ENCODE data around the gene DCUN1D3. TPM values are rescaled to one million over a fixed set of nuclear protein-coding genes. Genes with fewer than 3 reads are reported as not detected.

The DCUN1D3 gene
- total RNA-seq, 8 experiments from 2014 or later: 6.9 to 15.1 (median 11.0) TPM

GRCh38 chr16:20878682-20879147 lies 21.4 kb downstream of the DCUN1D3 start:
- ATAC-seq (replicated peaks in 6 of 8): peak in 5 of 8 experiments; percentile 13 to 38 (median 24)
- H3K4me3 ChIP-seq: no peak overlapping the region
- in situ Hi-C loops (cut with MboI; ENCODE audit: low pct_unique_long_range_greater_than_20kb in 2 of 9, low sequenced_read_pairs in 9 of 9, unreplicated experiment in 9 of 9): no loop called here
- H3K27ac ChIP-seq: no peak overlapping the region
- 20 to 100% (median 67%) methylated on average over 2 to 4 of the region's 5 CpGs; no CpG with 5 or more reads in 3 of the 10 experiments for WGBS, 10 experiments
- H3K4me1 ChIP-seq (replicated peaks in 1 of 2): peaks cover 17 to 25% of the 10 kb centered on the region in 2 donors

- H3K27ac ChIP-seq: no peak overlapping the region
- 50 to 100% (median 83%) methylated on average over 1 of the region's 1 CpG; no CpG with 5 or more reads in 5 of the 10 experiments for WGBS, 10 experiments
- H3K4me3 ChIP-seq: no peak overlapping the region
- peak in 7 of 8 experiments; percentile 20 to 88 (median 54) for ATAC-seq (replicated peaks in 6 of 8)
- peaks cover 17 to 25% of the 10 kb centered on the region in 2 donors for H3K4me1 ChIP-seq (replicated peaks in 1 of 2)
- in situ Hi-C loops (cut with MboI; ENCODE audit: low pct_unique_long_range_greater_than_20kb in 2 of 9, low sequenced_read_pairs in 9 of 9, unreplicated experiment in 9 of 9): no loop called here
Measured at GRCh38 chr16:20875355-20875650, 24.9 kb downstream of the DCUN1D3 start.

DNA sequence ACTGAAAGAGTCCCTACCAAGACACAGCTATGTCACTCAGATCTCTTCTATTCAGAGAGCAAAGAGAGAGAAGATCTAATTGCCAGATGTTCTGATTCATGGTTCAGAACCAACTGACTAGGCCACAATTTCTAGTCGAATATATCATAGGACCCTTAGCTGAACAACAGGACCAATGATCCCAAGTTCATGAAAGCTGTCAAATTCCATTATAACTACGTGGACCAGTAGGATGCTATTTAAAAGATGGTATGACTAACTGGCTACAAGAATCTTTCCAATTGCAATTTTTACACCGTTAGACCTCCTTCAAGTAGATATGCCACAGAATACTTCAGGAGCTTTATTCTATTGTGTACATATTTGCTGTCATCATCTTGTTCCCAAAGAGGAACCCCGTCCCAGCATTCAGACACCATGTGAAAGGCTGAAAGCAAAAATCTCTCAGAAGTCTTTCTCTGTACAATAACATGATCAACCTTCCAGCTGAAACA lies 26.0 kb downstream of the DCUN1D3 start:
- H3K27ac ChIP-seq: no peak overlapping the region
- WGBS, 10 experiments: 60 to 100% (median 90%) methylated on average over 1 to 4 of the region's 4 CpGs
- H3K4me3 ChIP-seq: no peak overlapping the region
- in situ Hi-C loops (cut with MboI; ENCODE audit: low pct_unique_long_range_greater_than_20kb in 2 of 9, low sequenced_read_pairs in 9 of 9, unreplicated experiment in 9 of 9): loop anchor here in 5 of 9 experiments (25.0 kb wide), 2 partner anchors 213 to 1463 kb away; no protein-coding TSS in a partner anchor
- peaks cover 11 to 13% of the 10 kb centered on the region in 2 donors for H3K4me1 ChIP-seq (replicated peaks in 1 of 2)
- no peak for ATAC-seq (replicated peaks in 6 of 8)

DNA sequence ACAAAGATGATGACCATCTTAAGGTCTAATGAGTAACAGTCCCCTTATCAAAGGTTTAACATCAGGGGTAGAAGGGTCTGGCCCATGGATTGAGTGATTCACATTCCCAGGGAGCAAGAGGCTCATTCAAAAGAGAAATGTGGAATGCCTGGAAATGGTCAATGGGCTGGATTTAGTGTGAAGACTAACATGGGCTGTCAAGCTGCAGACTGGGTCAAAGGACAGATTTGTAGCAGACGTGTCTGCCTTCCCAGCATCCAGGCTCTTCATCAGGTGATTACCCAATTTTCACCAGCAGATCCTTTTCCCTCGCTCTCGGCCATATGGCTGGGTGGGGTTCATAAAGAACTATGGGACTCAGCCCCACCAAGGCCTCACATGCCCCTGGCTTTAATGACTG lies 26.8 kb downstream of the DCUN1D3 start:
- Histone ChIP-seq H3K27ac (no peak overlapping the region), H3K4me1 (replicated peaks in 1 of 2) (peaks cover 3 to 5% of the 10 kb centered on the region in 2 donors), H3K4me3 (no peak overlapping the region)
- ATAC-seq (replicated peaks in 6 of 8): no peak
- in situ Hi-C loops (cut with MboI; ENCODE audit: low pct_unique_long_range_greater_than_20kb in 2 of 9, low sequenced_read_pairs in 9 of 9, unreplicated experiment in 9 of 9): loop anchor here in 5 of 9 experiments (25.0 kb wide), 2 partner anchors 214 to 1464 kb away; no protein-coding TSS in a partner anchor
- 60 to 100% (median 80%) methylated on average over 1 to 3 of the region's 3 CpGs; no CpG with 5 or more reads in 6 of the 10 experiments for WGBS, 10 experiments

- H3K4me3 ChIP-seq: no peak overlapping the region
- no peak overlapping the region for H3K27ac ChIP-seq
- 72 to 96% (median 85%) methylated on average over 2 to 9 of the region's 9 CpGs for WGBS, 10 experiments
- in situ Hi-C loops (cut with MboI; ENCODE audit: low pct_unique_long_range_greater_than_20kb in 2 of 9, low sequenced_read_pairs in 9 of 9, unreplicated experiment in 9 of 9): loop anchor here in 5 of 9 experiments (25.0 kb wide), 2 partner anchors 215 to 1465 kb away; no protein-coding TSS in a partner anchor
- peaks cover 2 to 3% of the 10 kb centered on the region in 2 donors for H3K4me1 ChIP-seq (replicated peaks in 1 of 2)
- ATAC-seq (replicated peaks in 6 of 8): no peak
Measured at GRCh38 chr16:20871941-20872815, 28.0 kb downstream of the DCUN1D3 start.

DNA sequence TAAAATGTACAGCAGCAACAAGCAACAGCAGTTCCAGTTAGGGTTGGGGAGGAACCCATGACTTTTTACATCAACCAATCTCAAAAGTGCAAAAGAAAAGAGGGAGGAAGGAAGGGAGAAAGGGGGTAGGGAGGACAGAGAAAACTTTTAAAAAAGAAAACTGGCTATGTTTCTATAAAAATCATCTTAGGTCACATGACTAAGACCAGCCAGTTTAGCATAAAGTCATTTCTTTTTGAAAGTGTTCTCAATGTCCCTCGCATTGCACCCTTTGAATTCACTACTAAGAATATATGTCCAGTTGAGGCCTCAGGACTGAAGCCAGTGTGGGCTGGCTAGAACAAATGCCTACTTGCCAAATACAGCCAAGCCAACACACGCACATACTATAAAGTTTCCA lies 28.9 kb downstream of the DCUN1D3 start:
- Histone ChIP-seq H3K4me1 (replicated peaks in 1 of 2) (peaks cover 3 to 7% of the 10 kb centered on the region in 2 donors), H3K4me3 (no peak overlapping the region), H3K27ac (no peak overlapping the region)
- no peak for ATAC-seq (replicated peaks in 6 of 8)
- in situ Hi-C loops (cut with MboI; ENCODE audit: low pct_unique_long_range_greater_than_20kb in 2 of 9, low sequenced_read_pairs in 9 of 9, unreplicated experiment in 9 of 9): loop anchor here in 5 of 9 experiments (25.0 kb wide), 2 partner anchors 216 to 1466 kb away; no protein-coding TSS in a partner anchor
- WGBS, 10 experiments: 33 to 100% (median 75%) methylated on average over 1 to 2 of the region's 2 CpGs; no CpG with 5 or more reads in 1 of the 10 experiments

- Histone ChIP-seq H3K4me3 (no peak overlapping the region), H3K4me1 (replicated peaks in 1 of 2) (peaks cover 4 to 8% of the 10 kb centered on the region in 2 donors), H3K27ac (no peak overlapping the region)
- no peak for ATAC-seq (replicated peaks in 6 of 8)
- in situ Hi-C loops (cut with MboI; ENCODE audit: low pct_unique_long_range_greater_than_20kb in 2 of 9, low sequenced_read_pairs in 9 of 9, unreplicated experiment in 9 of 9): loop anchor here in 5 of 9 experiments (25.0 kb wide), 2 partner anchors 217 to 1467 kb away; no protein-coding TSS in a partner anchor
- 40 to 93% methylated on average over 2 of the region's 2 CpGs; no CpG with 5 or more reads in 8 of the 10 experiments for WGBS, 10 experiments
Measured at GRCh38 chr16:20870122-20870820, 29.9 kb downstream of the DCUN1D3 start.

- in situ Hi-C loops (cut with MboI; ENCODE audit: low pct_unique_long_range_greater_than_20kb in 2 of 9, low sequenced_read_pairs in 9 of 9, unreplicated experiment in 9 of 9): loop anchor here in 5 of 9 experiments (25.0 kb wide), 2 partner anchors 218 to 1468 kb away; no protein-coding TSS in a partner anchor
- peak in 6 of 8 experiments; percentile 32 to 78 (median 72) for ATAC-seq (replicated peaks in 6 of 8)
- Histone ChIP-seq H3K4me3 (no peak overlapping the region), H3K27ac (no peak overlapping the region), H3K4me1 (replicated peaks in 1 of 2) (peaks cover 2 to 5% of the 10 kb centered on the region in 2 donors)
- WGBS, 10 experiments: 0 to 82% (median 52%) methylated on average over 1 to 2 of the region's 3 CpGs; no CpG with 5 or more reads in 6 of the 10 experiments
Measured at GRCh38 chr16:20868890-20869289, 31.3 kb downstream of the DCUN1D3 start.

DNA sequence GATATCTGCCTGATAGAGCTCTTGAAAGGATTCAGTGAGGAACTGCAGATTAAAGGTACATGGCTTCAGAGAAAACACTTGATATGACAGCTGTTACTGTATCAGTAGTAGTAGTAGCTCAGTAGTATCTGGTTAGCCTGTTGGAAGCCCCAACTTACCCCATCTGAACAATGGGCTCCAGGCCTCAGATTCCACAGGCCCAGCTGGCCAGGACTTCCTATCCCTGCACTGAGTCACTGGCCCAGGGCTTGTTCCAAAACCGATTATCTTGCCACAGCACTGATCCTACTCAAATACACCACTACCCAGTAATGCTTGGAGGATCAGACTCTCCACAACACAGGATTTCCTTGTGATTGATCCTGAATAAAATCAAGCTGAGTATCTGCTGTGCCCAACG lies 32.6 kb downstream of the DCUN1D3 start:
- ATAC-seq (replicated peaks in 6 of 8): no peak
- in situ Hi-C loops (cut with MboI; ENCODE audit: low pct_unique_long_range_greater_than_20kb in 2 of 9, low sequenced_read_pairs in 9 of 9, unreplicated experiment in 9 of 9): loop anchor here in 5 of 9 experiments (25.0 kb wide), 2 partner anchors 220 to 1470 kb away; no protein-coding TSS in a partner anchor
- 0 to 100% (median 70%) methylated on average over 1 of the region's 2 CpGs; no CpG with 5 or more reads in 4 of the 10 experiments for WGBS, 10 experiments
- no peak overlapping the region for H3K27ac ChIP-seq
- H3K4me1 ChIP-seq (replicated peaks in 1 of 2): peaks cover 2 to 5% of the 10 kb centered on the region in 2 donors
- no peak overlapping the region for H3K4me3 ChIP-seq

- in situ Hi-C loops (cut with MboI; ENCODE audit: low pct_unique_long_range_greater_than_20kb in 2 of 9, low sequenced_read_pairs in 9 of 9, unreplicated experiment in 9 of 9): loop anchor here in 5 of 9 experiments (25.0 kb wide), 2 partner anchors 220 to 1470 kb away; no protein-coding TSS in a partner anchor
- H3K4me1 ChIP-seq (replicated peaks in 1 of 2): peaks cover 2 to 5% of the 10 kb centered on the region in 2 donors
- WGBS, 10 experiments: 60 to 100% (median 85%) methylated on average over 1 to 3 of the region's 3 CpGs; no CpG with 5 or more reads in 3 of the 10 experiments
- H3K4me3 ChIP-seq: no peak overlapping the region
- no peak for ATAC-seq (replicated peaks in 6 of 8)
- no peak overlapping the region for H3K27ac ChIP-seq
Measured at GRCh38 chr16:20866801-20867200, 33.4 kb downstream of the DCUN1D3 start.

DNA sequence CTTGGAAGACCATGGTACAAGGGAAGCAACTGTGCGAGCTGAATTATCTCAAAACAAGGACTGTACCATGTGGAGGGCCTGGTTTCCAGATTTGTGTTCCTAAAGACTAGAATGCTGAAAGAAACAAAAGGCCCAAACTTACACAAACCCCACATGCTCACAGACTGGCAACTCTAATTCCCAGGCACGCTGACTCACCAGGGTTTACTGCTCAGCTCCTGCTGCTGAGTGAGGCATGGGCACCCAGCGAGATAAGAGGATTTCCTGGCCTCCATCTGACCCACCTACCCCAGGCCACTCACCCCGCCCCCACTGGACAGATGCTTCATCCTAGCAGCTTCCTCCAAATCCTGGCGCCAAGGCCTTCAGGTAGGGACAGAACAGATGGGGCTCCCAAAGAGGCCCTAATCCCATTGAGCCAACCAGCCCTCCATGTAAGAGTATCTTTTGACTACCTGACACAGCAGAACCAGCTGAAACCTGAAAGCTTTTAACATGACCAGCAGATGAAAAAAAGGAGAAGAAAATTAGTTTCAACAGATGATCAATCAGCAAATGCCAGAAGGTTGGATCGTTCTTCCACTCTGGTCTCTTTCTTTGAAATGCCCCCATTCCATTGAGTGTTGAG lies 33.9 kb downstream of the DCUN1D3 start:
- in situ Hi-C loops (cut with MboI; ENCODE audit: low pct_unique_long_range_greater_than_20kb in 2 of 9, low sequenced_read_pairs in 9 of 9, unreplicated experiment in 9 of 9): loop anchor here in 5 of 9 experiments (25.0 kb wide), 2 partner anchors 221 to 1471 kb away; no protein-coding TSS in a partner anchor
- H3K4me1 ChIP-seq (replicated peaks in 1 of 2): peaks cover 2 to 5% of the 10 kb centered on the region in 2 donors
- ATAC-seq (replicated peaks in 6 of 8): peak; percentile 22 to 77 (median 60)
- WGBS, 10 experiments: 8 to 100% (median 76%) methylated on average over 1 to 3 of the region's 6 CpGs
- H3K27ac ChIP-seq: no peak overlapping the region
- H3K4me3 ChIP-seq: no peak overlapping the region

All from motor neuron (in vitro differentiated cells).